ENCODE results near the gene PIK3R1.

The PIK3R1 gene

DNA sequence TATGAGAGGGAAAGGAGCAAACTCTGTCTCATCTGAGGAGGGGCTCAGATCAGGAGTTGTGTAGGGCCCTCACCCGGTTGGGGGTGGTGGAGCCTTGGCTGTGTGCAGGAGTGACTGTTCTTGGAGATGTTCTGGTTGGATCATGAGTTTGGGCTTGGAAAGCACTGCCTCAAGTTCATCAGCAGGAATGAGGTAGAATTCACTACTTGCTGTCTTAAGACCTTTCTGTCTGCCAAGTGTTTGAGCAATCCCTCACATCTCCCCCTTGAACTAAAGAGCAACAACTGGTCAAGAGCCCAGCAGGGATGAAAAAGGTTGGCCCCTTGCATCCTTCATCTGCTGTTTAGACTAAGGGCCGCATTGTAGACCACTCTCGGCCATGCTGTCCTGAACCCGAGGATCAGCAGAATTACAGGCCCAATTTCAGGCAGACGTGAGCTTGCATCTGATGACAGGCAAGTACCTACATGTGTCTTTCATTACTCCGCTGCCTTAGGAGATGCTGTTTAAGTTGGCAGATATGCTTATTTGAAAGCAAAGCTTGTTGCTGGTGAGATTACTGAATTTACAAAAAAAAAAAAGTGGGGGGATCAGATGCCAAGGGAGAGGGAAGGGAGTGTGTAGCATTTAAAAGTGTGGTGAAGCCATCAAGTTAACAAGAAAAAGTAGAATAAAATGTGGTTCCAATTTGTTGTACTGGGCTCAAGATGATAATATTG lies 36.4 kb downstream of the PIK3R1 start:
- DNase-seq (ENCODE audit: low read depth, low spot score) = no peak

GRCh38 chr5:68252673-68253623 lies 37.4 kb downstream of the PIK3R1 start:
- DNase-seq (ENCODE audit: low read depth, low spot score) = no peak

- no peak for DNase-seq (ENCODE audit: low read depth, low spot score)
Measured at GRCh38 chr5:68253624-68254585, 38.3 kb downstream of the PIK3R1 start.

DNA sequence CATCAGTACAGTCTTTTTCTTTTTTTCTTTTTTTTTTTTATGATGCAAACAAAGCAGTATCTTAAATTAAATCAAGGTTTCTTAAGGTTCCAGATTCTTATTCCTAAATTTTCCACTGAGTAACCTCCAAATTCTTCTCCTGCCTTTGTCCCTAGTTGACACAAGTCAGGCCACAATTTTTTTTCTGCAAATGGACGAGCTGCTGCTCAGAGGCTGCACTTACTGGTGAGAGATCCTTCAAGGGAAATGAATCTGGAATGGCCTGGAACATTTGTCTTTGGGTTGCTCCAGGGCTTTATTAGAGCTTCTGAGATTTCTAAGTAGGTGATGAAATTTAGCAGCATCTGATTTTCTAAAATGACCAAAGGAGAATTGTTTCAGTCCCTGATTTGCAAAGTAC lies 39.3 kb downstream of the PIK3R1 start:
- DNase-seq (ENCODE audit: low read depth, low spot score) = no peak

DNA sequence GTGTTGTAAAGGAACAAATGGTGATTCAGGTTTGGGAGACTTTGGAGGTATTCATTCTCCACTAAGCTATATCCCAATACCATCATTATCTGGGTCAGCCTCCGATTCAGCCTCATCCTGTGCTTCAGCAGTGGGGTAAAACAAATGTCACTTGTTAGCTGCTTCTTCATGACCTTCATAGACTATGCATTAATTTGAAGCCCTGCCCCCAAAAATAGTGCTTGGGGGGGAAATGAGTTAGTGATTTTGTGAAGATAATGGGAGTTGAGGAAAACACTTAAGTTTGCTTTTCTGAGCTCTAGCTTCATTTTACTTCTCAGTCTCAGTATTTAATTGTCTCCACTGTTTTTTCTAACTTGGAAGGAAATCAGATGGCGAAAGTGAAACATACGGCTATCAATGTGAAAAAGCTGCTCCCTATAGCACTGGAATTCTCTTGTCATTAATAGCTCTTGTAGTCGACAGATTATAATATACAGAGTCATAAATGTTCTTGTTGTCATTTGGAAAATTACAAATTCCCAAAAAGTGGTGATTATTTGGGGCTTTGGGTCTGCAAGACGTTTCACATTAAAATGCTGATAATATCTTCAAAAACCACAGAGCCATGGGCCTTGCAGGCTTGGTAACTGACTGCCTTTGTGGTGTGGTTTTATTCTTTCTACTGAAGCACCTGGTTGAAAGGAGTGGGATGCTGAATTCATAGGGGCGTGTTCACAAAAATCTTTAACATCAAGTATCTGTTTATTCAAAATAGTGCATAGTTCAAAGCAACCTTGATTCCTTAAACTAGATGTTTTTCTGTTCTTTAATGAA lies 40.0 kb downstream of the PIK3R1 start:
- no peak for DNase-seq (ENCODE audit: low read depth, low spot score)

DNA sequence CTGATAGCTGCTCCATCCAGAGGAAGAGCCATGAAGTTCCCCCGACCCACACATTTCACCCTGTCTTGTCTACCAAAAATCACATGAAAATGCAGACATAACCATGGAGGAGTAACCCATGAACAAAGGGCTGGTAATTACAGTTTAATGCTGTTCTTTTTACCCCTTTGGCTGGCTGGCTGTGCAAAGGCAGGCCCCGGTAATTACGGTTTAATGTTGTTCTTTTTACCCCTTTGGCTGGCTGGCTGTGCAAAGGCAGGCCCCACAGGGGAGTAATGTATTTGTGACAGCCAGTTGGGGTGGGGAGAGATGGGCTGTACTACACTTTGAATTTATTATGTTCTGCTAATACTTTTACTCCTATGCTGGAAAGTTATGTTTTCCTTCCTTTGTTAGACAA lies 41.7 kb downstream of the PIK3R1 start:
- DNase-seq (ENCODE audit: low read depth, low spot score) = no peak

- DNase-seq (ENCODE audit: low read depth, low spot score) = no peak
Measured at GRCh38 chr5:68258531-68258930, 43.0 kb downstream of the PIK3R1 start.

DNA sequence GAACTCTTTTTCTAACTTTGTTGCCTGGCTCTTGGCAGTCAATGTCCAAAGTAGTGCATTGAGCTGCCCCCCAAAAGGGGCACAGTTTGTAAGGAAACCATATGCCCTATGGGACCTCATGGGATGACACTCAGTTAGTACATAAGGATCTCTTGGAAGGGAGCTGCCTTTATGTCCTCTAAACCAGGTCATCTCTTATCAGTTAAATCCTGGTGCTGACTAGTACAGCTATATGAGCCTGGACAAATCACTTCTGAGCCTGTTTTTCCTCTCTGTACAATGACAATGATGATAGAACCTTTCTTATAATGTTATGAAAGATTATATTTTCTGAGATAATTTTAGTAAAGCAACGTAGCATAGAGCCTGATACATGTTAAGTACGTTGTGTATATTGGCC lies 44.1 kb downstream of the PIK3R1 start:
- no peak for DNase-seq (ENCODE audit: low read depth, low spot score)

GRCh38 chr5:68260467-68260866 lies 44.9 kb downstream of the PIK3R1 start:
- DNase-seq (ENCODE audit: low read depth, low spot score) = no peak

GRCh38 chr5:68261169-68261568 lies 45.6 kb downstream of the PIK3R1 start:
- no peak for DNase-seq (ENCODE audit: low read depth, low spot score)

DNA sequence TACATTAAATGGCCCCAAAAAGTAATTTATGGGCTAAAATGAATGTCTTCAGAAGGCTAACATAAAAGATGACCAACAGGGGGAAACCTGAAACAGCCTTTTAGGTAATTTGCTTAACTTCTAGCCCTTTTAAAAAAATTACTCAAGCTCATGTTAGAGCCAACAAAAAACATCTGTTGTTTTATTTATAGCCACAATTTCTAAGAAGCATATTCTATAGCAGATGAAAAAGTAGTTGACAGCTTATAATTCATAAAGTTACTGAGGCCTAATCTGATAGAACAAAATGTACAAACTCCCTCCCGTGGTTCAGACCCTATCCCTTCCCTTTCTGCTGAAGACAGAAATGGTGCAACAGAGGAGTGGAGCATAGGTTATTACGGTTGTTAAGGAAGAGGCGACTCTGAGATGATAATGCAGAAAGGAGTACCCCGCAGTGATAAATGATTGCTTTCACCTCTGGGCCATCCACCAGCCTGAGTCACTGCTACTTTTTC lies 46.1 kb downstream of the PIK3R1 start:
- no peak for DNase-seq (ENCODE audit: low read depth, low spot score)

- DNase-seq (ENCODE audit: low read depth, low spot score) = no peak
Measured at GRCh38 chr5:68264024-68264956, 48.7 kb downstream of the PIK3R1 start.

GRCh38 chr5:68265347-68265746 lies 49.8 kb downstream of the PIK3R1 start:
- no peak for DNase-seq (ENCODE audit: low read depth, low spot score)

- DNase-seq (ENCODE audit: low read depth, low spot score) = no peak
Measured at GRCh38 chr5:68265822-68266395, 50.4 kb downstream of the PIK3R1 start.

DNA sequence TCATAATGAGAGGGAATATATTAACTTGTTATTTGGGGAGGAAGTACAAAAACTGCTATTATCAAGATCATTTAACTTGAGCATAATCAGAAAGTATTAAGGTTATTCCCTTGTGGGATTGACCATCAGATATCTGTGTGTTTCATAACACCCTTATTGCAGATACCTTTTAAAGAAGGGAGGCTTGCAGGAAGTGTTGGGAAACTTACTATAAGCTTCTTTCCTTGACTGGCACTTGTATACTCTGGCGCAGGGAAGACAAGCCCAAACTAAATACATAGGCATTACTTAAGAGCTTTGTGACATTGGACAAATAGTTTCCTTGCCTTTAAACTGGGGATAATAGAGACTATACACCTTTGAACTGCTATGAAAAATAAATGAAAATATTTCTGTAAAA lies 50.9 kb downstream of the PIK3R1 start:
- no peak for DNase-seq (ENCODE audit: low read depth, low spot score)

DNA sequence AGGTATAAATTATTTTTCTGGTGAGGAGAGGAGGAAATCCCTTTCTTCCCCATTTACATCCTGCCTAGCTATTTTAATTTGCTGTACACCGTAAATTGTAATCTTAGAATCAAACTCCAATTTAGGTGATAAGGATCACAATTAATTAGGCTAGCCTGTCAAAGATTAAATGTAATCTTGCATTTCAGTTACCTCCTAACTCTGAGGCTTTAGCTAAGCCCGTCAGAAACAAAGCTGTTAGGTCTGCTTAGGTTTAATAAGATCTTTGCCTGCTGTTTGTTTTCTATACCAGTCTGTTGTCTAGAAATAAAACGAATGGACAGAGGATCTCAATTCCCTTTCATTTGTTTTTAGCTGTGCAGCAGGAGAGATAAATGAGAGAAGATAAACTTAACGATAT lies 51.5 kb downstream of the PIK3R1 start:
- DNase-seq (ENCODE audit: low read depth, low spot score) = no peak

- no peak for DNase-seq (ENCODE audit: low read depth, low spot score)
Measured at GRCh38 chr5:68268101-68268851, 52.7 kb downstream of the PIK3R1 start.

- DNase-seq (ENCODE audit: low read depth, low spot score) = no peak
Measured at GRCh38 chr5:68268852-68269130, 53.2 kb downstream of the PIK3R1 start.

DNA sequence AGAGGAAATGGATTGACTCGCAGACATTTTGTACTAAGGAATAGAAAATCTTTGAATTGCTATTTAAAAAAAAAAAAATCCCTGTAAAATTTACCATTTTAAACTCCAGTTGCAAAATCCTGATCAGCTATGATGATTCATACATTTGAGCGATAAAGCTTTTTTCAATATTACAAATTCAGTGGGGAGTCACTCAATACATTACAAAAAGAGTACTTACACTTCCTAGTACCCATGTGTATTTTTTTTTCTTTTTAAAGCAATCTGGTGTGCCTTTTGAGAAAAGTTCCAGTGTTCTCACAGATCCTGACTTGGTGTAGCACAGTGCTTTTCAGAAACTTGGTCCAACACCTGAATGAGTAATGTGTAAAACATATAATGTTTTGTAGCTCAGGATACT lies 54.3 kb downstream of the PIK3R1 start:
- no peak for DNase-seq (ENCODE audit: low read depth, low spot score)

Measured in activated naive CD8-positive, alpha-beta T cell treated with anti-CD3 and anti-CD28 coated beads, Interleukin-2, amount 50 U/mL, for 16 hours (primary cell).